Kidney epithelial cell (primary cell): ENCODE results near the gene SNX8. TPM values are rescaled to one million over a fixed set of nuclear protein-coding genes. Genes with fewer than 3 reads are reported as not detected.
"Not testable (repeated sequence)": the region's sequence is repeated elsewhere in the genome, so short reads cannot be mapped to it uniquely, and the experiment has no call there.

Source experiments
- DNase-seq: peaks from one replicate; pipeline ENCODE4 v3.0.0-alpha.2; 2010; ENCODE audit warnings: low read depth
- H3K27me3 ChIP-seq: 2 replicates; pipeline ENCODE4 v1.6.0; 2011; ENCODE audit warnings: low read length; ENCODE audit not compliant: control insufficient read depth, insufficient read depth
- H3K36me3 ChIP-seq: 2 replicates; pipeline ENCODE4 v1.5.1; 2011; ENCODE audit warnings: low read length; ENCODE audit not compliant: control insufficient read depth, insufficient read depth
- H3K4me3 ChIP-seq: 2 replicates; pipeline ENCODE4 v1.5.1; 2011; ENCODE audit warnings: low read depth, mild to moderate bottlenecking, control low read depth, low read length
- total RNA-seq: library from RNA; depleted of rRNA; stranded (reverse); fragments of >200 nt; gene quantifications from 2 replicates; pipeline ENCODE4 v1.2.3, GENCODE V29; 2015
- TF ChIP-seq, protein P1 (sequence below): IDR thresholded peaks from 2 replicates; pipeline ENCODE4 v1.5.1; 2011; ENCODE audit warnings: mild to moderate bottlenecking, moderate library complexity, low read length, control low read depth, inconsistent platforms; ENCODE audit not compliant: insufficient read depth, poor library complexity, severe bottlenecking

Gene SNX8
- total RNA-seq, 1 donor from 2014 or later: 47.7 TPM

DNA sequence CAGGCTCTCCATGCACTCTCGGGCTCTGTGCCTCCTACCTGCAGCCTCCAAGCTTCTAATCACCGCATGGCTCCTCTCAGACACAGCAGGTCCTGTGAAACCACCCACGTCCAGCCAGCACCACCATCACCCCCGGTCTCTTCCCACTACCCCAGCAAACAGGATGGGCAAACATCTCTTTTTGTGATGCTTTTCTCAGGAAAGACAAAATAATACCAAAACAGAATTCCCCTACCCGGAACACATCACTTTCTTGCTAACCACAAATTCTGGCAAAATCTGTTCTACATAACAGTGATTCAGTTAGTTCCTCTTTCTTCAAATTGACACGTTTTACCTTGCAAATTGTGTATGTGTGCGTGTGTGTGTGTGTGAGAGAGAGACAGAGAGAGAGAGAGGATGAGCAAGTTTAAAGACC is 6.5 kb downstream of the SNX8 start:
- H3K27me3 ChIP-seq: no peaks in the 10 kb centered on the region
- no peak for DNase-seq
- no peaks in the 10 kb centered on the region for H3K36me3 ChIP-seq
- H3K4me3 ChIP-seq: no peak overlapping the region
- TF ChIP-seq, protein P1, sequence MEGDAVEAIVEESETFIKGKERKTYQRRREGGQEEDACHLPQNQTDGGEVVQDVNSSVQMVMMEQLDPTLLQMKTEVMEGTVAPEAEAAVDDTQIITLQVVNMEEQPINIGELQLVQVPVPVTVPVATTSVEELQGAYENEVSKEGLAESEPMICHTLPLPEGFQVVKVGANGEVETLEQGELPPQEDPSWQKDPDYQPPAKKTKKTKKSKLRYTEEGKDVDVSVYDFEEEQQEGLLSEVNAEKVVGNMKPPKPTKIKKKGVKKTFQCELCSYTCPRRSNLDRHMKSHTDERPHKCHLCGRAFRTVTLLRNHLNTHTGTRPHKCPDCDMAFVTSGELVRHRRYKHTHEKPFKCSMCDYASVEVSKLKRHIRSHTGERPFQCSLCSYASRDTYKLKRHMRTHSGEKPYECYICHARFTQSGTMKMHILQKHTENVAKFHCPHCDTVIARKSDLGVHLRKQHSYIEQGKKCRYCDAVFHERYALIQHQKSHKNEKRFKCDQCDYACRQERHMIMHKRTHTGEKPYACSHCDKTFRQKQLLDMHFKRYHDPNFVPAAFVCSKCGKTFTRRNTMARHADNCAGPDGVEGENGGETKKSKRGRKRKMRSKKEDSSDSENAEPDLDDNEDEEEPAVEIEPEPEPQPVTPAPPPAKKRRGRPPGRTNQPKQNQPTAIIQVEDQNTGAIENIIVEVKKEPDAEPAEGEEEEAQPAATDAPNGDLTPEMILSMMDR: no peak

DNA sequence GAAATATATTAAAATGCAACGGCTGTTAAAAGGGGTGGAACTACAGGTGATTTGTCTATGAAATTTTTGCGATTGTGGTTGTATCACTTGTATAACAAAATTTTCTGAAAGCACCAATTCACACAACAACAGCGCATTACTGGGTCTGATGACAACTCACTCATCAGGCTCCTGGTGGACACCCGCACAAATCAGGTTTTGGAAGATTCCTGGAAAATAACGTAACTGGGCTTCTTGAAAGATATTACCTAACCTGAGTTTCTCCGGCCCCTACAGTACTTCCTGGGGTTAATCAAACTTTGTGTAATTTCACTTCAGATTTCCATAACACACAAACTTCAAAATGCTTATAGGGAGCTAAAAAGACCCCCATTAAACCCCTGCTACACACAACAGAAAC is 7.6 kb downstream of the SNX8 start:
- Histone ChIP-seq H3K4me3 (no peak overlapping the region), H3K36me3 (no peaks in the 10 kb centered on the region), H3K27me3 (no peaks in the 10 kb centered on the region)
- no peak for DNase-seq
- TF ChIP-seq, protein P1: no peak

DNA sequence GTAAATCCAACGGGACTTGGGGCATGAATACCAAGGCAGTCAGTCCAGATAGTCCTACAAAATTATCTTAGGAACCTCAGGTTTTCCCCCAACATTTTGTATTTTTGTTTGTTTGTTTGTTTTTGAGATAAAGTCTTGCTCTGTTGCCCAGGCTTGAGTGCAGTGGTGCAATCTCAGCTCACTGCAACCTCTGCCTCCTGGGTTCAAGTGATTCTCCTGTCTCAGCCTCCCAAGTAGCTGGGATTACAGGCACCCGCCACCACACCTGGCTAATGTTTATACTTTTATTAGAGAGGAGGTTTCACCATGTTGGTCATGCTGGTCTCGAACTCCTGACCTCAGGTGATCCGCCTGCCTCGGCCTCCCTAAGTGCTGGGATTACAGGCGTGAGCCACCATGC is 9.0 kb downstream of the SNX8 start:
- DNase-seq, H3K36me3 ChIP-seq, H3K4me3 ChIP-seq, H3K27me3 ChIP-seq: not testable (repeated sequence)

DNA sequence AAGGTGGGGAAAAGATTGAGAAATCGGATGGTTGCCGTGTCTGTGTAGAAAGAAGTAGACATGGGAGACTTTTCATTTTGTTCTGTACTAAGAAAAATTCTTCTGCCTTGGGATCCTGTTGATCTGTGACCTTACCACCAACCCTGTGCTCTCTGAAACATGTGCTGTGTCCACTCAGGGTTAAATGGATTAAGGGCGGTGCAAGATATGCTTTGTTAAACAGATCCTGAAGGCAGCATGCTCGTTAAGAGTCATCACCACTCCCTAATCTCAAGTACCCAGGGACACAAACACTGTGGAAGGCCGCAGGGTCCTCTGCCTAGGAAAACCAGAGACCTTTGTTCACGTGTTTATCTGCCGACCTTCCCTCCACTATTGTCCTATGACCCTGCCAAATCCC is 10.7 kb downstream of the SNX8 start:
- not testable (repeated sequence) for H3K36me3 ChIP-seq, H3K4me3 ChIP-seq, DNase-seq, H3K27me3 ChIP-seq

DNA sequence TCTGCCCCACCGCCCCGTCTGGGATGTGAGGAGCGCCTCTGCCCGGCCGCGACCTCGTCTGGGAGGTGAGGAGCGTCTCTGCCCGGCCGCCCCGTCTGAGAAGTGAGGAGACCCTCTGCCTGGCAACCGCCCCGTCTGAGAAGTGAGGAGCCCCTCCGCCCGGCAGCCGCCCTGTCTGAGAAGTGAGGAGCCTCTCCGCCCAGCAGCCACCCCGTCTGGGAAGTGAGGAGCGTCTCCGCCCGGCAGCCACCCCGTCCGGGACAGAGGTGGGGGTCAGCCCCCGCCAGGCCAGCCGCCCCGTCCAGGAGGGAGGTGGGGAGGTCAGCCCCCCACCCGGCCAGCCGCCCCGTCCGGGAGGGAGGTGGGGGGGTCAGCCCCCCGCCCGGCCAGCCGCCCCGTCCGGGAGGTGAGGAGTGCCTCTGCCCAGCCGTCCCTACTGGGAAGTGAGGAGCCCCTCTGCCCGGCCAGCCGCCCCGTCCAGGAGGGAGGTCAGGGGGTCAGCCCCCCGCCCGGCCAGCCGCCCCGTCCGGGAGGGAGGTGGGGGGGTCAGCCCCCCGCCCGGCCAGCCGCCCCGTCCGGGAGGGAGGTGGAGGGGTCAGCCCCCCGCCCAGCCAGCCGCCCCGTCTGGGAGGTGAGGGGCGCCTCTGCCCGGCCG is 11.4 kb downstream of the SNX8 start:
- not testable (repeated sequence) for H3K36me3 ChIP-seq, DNase-seq, H3K27me3 ChIP-seq, H3K4me3 ChIP-seq

DNA sequence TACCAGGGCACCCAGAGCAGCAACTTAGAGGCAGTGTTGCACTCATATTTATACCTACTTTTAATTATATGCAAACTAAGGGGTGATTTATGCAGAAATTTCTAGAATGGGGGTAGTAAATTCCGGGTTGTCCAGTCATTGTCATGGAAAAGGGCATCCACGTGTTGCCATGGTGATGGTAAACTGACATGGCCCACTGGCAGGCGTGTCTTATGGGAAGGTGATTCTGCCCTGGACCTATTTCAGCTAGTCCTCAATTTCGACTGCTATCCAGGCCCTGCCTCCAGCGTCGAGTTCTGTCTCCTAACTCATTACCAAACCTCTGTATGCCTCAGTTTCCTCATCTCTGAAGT is 12.8 kb downstream of the SNX8 start:
- Histone ChIP-seq H3K36me3 (no peaks in the 10 kb centered on the region), H3K27me3 (no peaks in the 10 kb centered on the region), H3K4me3 (no peak overlapping the region)
- DNase-seq: no peak
- TF ChIP-seq, protein P1: no peak

DNA sequence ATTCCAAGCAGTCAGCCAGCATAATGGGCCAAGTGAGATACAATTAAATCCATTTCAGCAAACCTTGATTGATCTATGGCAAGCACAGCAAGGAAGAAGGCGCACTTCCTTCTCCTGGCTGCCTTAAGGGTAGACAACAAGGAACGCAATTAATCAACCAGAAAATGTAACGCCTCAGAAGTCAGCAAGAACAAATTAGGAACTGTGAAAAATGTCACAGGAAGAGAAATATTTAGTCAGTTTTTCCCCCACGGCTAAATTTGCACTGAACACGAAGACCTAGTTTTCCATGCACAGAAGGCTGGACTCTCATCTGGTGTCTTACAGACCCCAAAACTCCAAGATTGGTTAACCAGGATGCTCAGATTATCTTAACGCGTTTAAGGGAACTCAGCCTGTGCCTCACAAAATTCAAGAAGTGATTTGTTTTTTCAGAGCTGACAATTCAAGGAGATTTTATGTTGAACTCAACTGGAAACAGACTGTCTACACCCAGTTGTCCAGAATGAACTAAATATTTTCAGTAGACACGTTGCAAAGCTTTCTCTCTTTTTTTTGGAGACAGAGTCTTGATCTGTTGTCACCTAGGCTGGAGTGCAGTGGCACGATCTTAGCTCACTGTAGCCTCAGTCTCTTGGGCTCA is 14.2 kb downstream of the SNX8 start:
- Histone ChIP-seq H3K4me3 (no peak overlapping the region), H3K27me3 (no peaks in the 10 kb centered on the region), H3K36me3 (no peaks in the 10 kb centered on the region)
- no peak for DNase-seq
- TF ChIP-seq, protein P1: no peak
